HG03571 (cell line): ENCODE measurements around the gene ARSK.
A peak's percentile ranks its signal among the peaks of the same experiment; 100 is the strongest.

ENCODE experiments used
- ATAC-seq: cut with Tn5 transposase; IDR thresholded peaks from one replicate; pipeline ENCODE4 v1.9.1; 2021; ENCODE audit not compliant: unreplicated experiment

Gene ARSK

GRCh38 chr5:95646569-95647431, 91.9 kb downstream of the ARSK start, which contains the start of gene RFESD:
Gene RFESD, plus strand, starts transcription at chr5:95646777. Its CDS starts 5,495 bp downstream, at chr5:95652272.
- ATAC-seq: peak; percentile 97

- ATAC-seq: no peak
Observed at GRCh38 chr5:95647886-95648860, 93.3 kb downstream of the ARSK start.

- no peak for ATAC-seq
Observed at GRCh38 chr5:95649274-95649673, 94.4 kb downstream of the ARSK start.

GRCh38 chr5:95649842-95650620, 95.1 kb downstream of the ARSK start:
- ATAC-seq: no peak

GRCh38 chr5:95652849-95653248, 97.9 kb downstream of the ARSK start:
- ATAC-seq: no peak

- ATAC-seq: no peak
Observed at GRCh38 chr5:95654196-95654595, 99.3 kb downstream of the ARSK start.
